KMS-11 (cell line): ENCODE measurements around the gene CD3E.

Experiments used
- H2AFZ ChIP-seq: fragments of 200-600 bp; sonication (generic); 2 replicates; pipeline ENCODE4 v1.6.1; 2016; ENCODE audit warnings: antibody characterized with exemption, mixed run types, low read depth
- H3K27ac ChIP-seq: fragments of 200-600 bp; sonication (generic); 2 replicates; pipeline ENCODE4 v1.6.1; 2016; ENCODE audit warnings: mild to moderate bottlenecking, mixed run types
- H3K27me3 ChIP-seq: fragments of 200-600 bp; sonication (generic); 2 replicates; pipeline ENCODE4 v1.6.1; 2017; ENCODE audit warnings: mild to moderate bottlenecking, low read depth, mixed run types, moderate library complexity; ENCODE audit not compliant: insufficient read depth
- H3K36me3 ChIP-seq: fragments of 200-600 bp; sonication (generic); 2 replicates; pipeline ENCODE4 v1.6.1; 2017; ENCODE audit warnings: mild to moderate bottlenecking, mixed run types; ENCODE audit not compliant: insufficient read depth
- H3K4me1 ChIP-seq: fragments of 200-600 bp; sonication (generic); 2 replicates; pipeline ENCODE4 v1.6.1; 2016; ENCODE audit warnings: mild to moderate bottlenecking, low read depth, mixed run types; ENCODE audit not compliant: poor library complexity, severe bottlenecking
- H3K4me2 ChIP-seq: fragments of 200-600 bp; sonication (generic); 2 replicates; pipeline ENCODE4 v1.7.0; 2016; ENCODE audit warnings: mild to moderate bottlenecking, mixed run types
- H3K4me3 ChIP-seq: fragments of 200-600 bp; sonication (generic); IDR thresholded peaks from 2 replicates; pipeline ENCODE4 v1.6.1; 2017; ENCODE audit warnings: low read depth, low read length, mixed read lengths; ENCODE audit not compliant: insufficient read depth
- H3K79me2 ChIP-seq: fragments of 200-600 bp; sonication (generic); 2 replicates; pipeline ENCODE4 v1.6.1; 2016; ENCODE audit warnings: low read depth, mixed run types; ENCODE audit not compliant: insufficient read depth
- H3K9ac ChIP-seq: fragments of 200-600 bp; sonication (generic); 2 replicates; pipeline ENCODE4 v1.6.1; 2016; ENCODE audit warnings: mild to moderate bottlenecking, mixed run types
- H4K20me1 ChIP-seq: fragments of 200-600 bp; sonication (generic); 2 replicates; pipeline ENCODE4 v1.6.1; 2016; ENCODE audit warnings: mild to moderate bottlenecking, mixed run types; ENCODE audit not compliant: insufficient read depth
- TF ChIP-seq, protein P1 (sequence below): fragments of 200-600 bp; sonication (generic); conservative IDR thresholded peaks from 2 replicates; pipeline ENCODE4 v1.6.1; 2017; ENCODE audit warnings: low read depth, mild to moderate bottlenecking, antibody characterized with exemption, low read length, moderate library complexity, mixed read lengths

The CD3E gene

DNA sequence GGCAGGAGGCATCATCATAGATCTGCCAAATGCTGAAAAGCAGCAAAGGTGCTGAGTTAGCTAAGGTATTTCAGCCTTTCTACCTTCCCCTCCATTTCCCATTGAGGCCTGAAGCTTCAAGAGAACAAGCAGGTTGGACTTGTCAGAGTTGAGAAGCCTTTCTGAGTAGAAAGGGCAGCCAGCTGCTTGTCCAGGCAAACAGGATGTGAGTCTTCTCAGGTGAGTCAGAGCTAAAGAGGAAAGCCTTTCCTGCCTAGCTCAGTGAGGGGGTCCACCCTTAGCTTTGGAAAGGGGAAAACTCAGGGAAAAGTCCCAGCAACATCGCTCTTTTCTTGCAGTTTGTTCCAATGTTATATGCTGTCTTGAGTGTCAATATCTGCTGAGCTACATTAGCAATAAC, 27.2 kb upstream of the CD3E start:
- no peaks in the 10 kb centered on the region for H4K20me1 ChIP-seq
- TF ChIP-seq, protein P1, sequence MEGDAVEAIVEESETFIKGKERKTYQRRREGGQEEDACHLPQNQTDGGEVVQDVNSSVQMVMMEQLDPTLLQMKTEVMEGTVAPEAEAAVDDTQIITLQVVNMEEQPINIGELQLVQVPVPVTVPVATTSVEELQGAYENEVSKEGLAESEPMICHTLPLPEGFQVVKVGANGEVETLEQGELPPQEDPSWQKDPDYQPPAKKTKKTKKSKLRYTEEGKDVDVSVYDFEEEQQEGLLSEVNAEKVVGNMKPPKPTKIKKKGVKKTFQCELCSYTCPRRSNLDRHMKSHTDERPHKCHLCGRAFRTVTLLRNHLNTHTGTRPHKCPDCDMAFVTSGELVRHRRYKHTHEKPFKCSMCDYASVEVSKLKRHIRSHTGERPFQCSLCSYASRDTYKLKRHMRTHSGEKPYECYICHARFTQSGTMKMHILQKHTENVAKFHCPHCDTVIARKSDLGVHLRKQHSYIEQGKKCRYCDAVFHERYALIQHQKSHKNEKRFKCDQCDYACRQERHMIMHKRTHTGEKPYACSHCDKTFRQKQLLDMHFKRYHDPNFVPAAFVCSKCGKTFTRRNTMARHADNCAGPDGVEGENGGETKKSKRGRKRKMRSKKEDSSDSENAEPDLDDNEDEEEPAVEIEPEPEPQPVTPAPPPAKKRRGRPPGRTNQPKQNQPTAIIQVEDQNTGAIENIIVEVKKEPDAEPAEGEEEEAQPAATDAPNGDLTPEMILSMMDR, result no peak
- H3K4me1 ChIP-seq, result peaks cover 14% of the 10 kb centered on the region
- H3K27me3 ChIP-seq, result no peaks in the 10 kb centered on the region
- no peak overlapping the region for H2AFZ ChIP-seq
- no peaks in the 10 kb centered on the region for H3K79me2 ChIP-seq
- H3K9ac ChIP-seq, result no peak overlapping the region
- no peak overlapping the region for H3K4me2 ChIP-seq
- no peak overlapping the region for H3K27ac ChIP-seq
- H3K36me3 ChIP-seq, result no peaks in the 10 kb centered on the region
- no peak overlapping the region for H3K4me3 ChIP-seq

DNA sequence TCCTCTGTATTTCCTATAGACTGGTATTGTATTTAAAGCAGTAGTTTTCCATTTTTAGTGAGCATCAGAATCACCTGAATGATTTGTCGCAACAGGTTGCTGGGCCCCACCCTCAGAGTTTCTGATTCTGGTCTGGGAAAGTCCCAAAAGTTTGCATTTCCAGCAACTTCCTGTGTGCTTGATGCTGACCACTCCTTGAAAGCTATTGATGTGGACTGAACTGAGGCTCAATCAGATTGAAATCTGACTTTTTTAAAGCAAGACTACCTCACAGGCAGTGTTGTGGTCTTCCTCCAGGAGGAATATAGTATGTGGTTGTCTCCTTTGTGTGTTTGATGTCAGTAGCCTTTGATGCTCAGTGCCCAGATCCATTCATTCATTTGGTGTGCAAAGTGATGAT, 23.2 kb upstream of the CD3E start:
- H3K36me3 ChIP-seq, result no peaks in the 10 kb centered on the region
- no peak overlapping the region for H2AFZ ChIP-seq
- no peak overlapping the region for H3K4me3 ChIP-seq
- H3K27ac ChIP-seq, result no peak overlapping the region
- no peaks in the 10 kb centered on the region for H3K27me3 ChIP-seq
- TF ChIP-seq, protein P1, result no peak
- no peaks in the 10 kb centered on the region for H4K20me1 ChIP-seq
- no peaks in the 10 kb centered on the region for H3K79me2 ChIP-seq
- H3K4me2 ChIP-seq, result peak overlapping the region; percentile 29; the same call in 1 of the 2 replicates
- peaks cover 14% of the 10 kb centered on the region for H3K4me1 ChIP-seq
- H3K9ac ChIP-seq, result no peak overlapping the region

DNA sequence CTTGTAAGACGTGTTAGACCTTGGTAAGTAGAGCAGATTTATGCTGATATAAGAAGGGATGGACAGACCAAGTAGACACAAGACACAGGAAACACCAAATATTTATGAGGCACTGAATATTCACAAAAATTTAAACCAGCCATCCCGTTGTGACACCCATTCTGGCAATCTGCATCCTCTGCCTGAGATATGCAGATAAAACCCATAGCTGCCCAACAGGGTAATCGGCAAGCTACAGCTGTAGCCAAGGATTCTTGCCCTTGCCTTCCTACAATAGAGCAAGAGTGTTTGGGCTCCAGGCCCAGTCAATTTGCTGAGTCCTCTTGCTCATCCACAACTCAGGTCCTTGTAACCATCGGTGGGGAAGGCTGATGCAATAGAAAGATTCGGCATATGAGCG, 21.9 kb upstream of the CD3E start:
- Histone ChIP-seq H3K4me3 (no peak overlapping the region), H3K36me3 (no peaks in the 10 kb centered on the region), H3K4me1 (peaks cover 14% of the 10 kb centered on the region), H3K27ac (no peak overlapping the region), H3K79me2 (no peaks in the 10 kb centered on the region), H3K4me2 (no peak overlapping the region), H2AFZ (no peak overlapping the region), H3K9ac (no peak overlapping the region), H3K27me3 (no peaks in the 10 kb centered on the region), H4K20me1 (no peaks in the 10 kb centered on the region)
- TF ChIP-seq, protein P1, result no peak

DNA sequence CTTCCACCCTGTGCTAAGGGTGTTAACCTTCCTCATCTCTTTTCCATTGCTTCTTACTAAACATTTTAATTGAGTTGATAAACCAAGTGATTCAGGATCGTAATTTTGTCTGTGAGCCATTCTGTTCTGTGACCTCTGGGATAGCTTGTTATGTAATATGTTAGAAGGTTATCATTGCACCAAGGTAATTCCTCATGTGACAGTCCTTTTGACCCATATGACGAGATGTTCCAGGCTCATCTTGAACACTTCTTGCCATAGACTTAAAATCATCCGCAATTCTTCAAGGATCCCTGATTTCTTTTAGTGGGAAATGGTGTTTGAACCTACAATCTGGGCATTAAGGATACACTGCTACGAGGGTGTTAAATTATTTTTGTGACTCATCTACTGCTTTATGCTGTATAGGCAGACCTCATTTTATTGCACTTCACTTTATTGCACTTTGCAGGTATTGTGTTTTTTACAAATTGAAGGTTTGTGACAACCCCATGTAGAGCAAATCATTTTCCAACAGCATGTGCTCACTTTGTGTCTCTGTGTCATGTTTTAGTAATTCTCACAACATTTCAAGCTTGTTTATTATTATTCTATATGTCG, 21.4 kb upstream of the CD3E start:
- no peaks in the 10 kb centered on the region for H3K36me3 ChIP-seq
- no peak overlapping the region for H3K27ac ChIP-seq
- TF ChIP-seq, protein P1, result no peak
- no peak overlapping the region for H3K4me2 ChIP-seq
- no peak overlapping the region for H3K4me3 ChIP-seq
- peaks cover 14% of the 10 kb centered on the region for H3K4me1 ChIP-seq
- no peaks in the 10 kb centered on the region for H3K27me3 ChIP-seq
- H4K20me1 ChIP-seq, result no peaks in the 10 kb centered on the region
- H2AFZ ChIP-seq, result no peak overlapping the region
- no peaks in the 10 kb centered on the region for H3K79me2 ChIP-seq
- no peak overlapping the region for H3K9ac ChIP-seq
